OCI-M2 (cell line): ENCODE results near the gene RHOF.
"Not testable (repeated sequence)": the region's sequence is repeated elsewhere in the genome, so short reads cannot be mapped to it uniquely, and the experiment has no call there.

Source experiments
- DNase-seq: peaks from one replicate; lab custom pipeline; 2025; ENCODE audit not compliant: unreplicated experiment; lab: John Stamatoyannopoulos, UW

The RHOF gene

DNA sequence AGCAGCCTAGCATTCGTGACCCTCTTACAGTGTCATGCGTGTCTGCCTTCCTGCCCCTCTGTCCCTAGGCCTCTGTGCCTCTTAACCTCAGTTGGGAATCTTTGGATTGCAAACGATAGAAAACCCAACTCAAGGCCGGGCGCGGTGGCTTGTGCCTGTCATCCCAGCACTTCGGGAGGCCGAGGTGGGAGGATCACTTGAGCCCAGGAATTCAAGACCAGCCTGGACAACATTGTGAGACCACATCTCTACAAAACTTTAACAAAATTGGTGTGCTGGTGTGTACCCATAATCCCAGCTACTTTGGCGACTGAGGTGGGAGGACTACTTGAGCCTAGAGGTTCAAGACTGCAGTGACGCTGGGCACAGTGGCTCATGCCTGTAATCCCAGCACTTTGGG is 44.2 kb downstream of the RHOF start:
- no peak for DNase-seq

- no peak for DNase-seq
Observed at GRCh38 chr12:121748571-121749265, 44.8 kb downstream of the RHOF start.

DNA sequence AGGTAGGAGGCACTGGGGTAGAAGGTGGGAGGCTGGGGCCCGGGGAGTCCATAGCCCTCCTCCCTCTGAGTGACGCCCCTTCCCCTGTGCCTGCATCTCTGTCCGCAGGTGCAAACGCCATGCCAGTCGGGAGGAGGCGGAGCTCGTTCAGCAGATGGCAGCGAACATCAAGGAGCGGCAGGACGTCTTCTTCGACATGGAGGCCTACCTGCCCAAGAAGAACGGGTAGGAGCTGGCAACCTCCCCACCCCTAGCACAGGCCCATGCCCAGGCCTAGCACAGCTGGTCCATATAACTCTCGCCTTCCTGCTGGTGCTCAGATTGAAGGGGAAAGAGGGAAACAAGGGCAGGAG is 45.3 kb downstream of the RHOF start:
- DNase-seq = no peak

DNA sequence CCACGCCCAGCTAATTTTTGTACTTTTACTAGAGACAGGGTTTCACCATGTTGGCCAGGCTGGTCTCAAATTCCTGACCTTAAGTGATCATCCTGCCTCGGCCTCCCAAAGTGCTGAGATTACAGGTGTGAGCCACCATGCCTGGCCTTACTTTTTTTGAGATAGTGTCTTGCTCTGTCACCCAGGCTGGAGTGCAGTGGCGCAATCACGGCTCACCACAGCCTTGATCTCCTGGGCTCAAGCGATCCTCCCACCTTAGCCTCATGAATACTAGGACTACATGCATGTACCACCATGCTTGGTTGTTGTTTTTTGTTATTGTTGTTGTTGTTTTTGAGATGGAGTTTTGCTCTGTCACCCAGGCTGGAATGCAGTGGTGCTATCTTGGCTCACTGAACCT is 47.9 kb downstream of the RHOF start:
- DNase-seq = not testable (repeated sequence)

GRCh38 chr12:121741743-121742142 is 51.7 kb downstream of the RHOF start:
- DNase-seq = no peak

GRCh38 chr12:121740847-121741246 is 52.6 kb downstream of the RHOF start:
- no peak for DNase-seq

GRCh38 chr12:121738340-121738858 is 55.1 kb downstream of the RHOF start:
- no peak for DNase-seq

DNA sequence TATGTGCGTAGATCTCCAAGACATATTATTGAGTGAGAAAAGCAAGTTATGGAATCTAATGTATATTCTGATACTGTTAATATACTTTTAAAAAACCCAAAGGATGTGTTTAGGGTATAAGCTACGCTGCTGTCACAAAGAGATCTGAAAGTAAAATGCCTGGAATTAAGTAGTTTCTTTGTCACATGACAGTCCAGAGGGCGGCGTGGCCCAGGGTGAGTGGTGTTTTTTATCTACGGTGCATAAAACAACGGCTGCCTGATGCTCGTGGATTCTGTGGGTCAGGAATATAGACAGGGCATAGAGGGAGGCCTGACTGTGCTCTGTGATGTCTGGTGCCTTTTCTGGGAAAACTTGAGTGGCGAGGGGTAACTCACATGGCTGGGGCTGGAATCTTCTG is 59.6 kb downstream of the RHOF start:
- DNase-seq = no peak

- no peak for DNase-seq
Observed at GRCh38 chr12:121731473-121731872, 62.0 kb downstream of the RHOF start.

DNA sequence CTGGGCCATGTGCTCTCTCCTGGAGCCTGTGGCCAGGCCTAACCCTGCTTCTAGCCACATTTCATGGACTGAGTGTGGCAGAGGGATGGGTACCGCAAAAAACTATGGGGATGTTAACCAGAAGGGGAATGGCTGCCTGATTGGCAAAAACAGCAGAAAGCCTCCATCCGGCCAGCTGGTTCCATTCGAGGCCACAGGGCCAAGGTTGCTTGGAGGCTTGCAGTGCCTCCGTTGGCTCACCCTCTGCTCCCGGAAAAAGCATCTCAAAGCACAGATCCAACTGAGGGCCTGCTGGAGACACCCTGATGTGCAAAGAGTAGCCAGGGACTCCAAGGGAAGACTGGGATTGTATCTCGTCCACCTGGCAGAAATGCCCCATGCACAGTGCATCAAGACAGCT is 64.5 kb downstream of the RHOF start:
- DNase-seq = no peak
